SW 1271 (cell line): ENCODE results near the gene TMEM61.

ENCODE experiments used
- DNase-seq, 2 experiments: peaks; one replicate each; lab custom pipeline; 2025; lab: John Stamatoyannopoulos, UW

The TMEM61 gene

GRCh38 chr1:55039342-55040082 is 59.1 kb downstream of the TMEM61 start, which contains the start of gene PCSK9:
TSS of gene PCSK9 (plus strand) at chr1:55039548. CDS start at chr1:55039838, 290 bp downstream.
- DNase-seq, result no peak

- no peak for DNase-seq
These were observed 59.9 kb downstream of the TMEM61 start for GRCh38 chr1:55040083-55040932.

DNA sequence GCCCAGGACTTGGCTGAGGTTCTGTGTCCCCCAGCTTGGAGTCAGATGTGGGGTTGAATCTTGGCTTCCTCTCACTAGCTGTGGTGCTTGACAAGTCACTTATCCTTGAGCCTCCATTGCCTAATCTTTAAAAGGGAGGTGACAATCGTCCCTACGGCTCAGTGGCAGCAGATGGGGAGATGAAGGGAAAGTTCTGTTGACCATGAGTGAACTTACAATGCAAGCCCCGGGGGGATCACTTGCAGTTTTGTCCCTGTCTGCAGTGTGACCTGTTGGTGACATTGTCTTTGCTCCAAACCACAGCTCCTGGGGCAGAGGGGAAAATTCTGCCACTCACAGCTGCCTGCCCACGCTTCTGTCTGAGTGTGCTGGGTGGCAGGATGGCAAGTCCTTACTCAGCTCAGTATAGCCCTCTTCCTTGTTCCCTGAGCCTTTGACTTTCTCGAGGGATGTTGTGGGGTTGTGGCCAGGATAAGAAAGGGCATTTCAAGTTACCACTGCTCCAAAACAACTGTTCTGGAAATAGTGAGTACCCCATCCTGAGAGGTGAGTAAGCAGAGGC is 60.6 kb downstream of the TMEM61 start:
- DNase-seq, result no peak

DNA sequence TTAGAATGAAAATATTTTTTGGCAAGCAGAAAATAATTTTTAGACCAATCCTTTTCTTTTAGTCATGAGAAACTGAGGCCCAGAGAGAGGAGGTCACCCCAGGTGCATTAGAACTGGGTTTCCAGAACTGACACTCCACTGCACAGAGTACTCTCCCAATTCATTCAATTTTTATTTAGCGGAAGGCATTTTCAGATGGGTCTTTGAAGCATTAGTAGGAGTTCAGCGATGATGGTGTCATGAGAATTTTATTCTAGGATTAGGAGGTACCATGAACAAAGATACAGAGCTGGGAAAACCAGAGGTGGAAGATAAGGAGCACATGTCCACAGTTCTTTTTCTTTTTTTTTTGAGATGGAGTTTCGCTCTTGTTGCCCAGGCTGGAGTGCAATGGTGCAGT is 61.2 kb downstream of the TMEM61 start:
- DNase-seq, result no peak
